ENCODE measurements around the gene MTNR1A.
"Not testable (repeated sequence)": the region's sequence is repeated elsewhere in the genome, so short reads cannot be mapped to it uniquely, and the experiment has no call there.

Gene MTNR1A

DNA sequence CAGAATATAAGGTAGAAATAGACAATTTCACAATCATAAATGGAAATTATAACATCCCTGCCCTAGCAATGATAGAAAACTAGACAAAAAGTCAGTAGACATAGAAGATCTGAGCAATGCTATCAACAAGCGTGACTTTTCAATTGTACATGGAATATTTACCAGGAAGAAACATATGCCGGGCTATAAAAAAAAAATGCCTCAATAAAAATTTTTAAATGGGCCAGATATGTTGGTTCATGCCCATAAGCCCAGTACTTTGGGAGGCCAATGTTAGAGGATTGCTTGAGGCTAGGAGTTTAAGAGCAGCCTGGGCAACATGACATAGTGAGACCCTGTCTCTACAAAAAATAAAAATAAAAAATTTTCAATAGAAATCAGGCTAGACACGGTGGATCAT is 5.3 kb upstream of the MTNR1A start:
- no peak for DNase-seq

GRCh38 chr4:186557486-186557885 is 2.1 kb upstream of the MTNR1A start:
- DNase-seq = no peak

DNA sequence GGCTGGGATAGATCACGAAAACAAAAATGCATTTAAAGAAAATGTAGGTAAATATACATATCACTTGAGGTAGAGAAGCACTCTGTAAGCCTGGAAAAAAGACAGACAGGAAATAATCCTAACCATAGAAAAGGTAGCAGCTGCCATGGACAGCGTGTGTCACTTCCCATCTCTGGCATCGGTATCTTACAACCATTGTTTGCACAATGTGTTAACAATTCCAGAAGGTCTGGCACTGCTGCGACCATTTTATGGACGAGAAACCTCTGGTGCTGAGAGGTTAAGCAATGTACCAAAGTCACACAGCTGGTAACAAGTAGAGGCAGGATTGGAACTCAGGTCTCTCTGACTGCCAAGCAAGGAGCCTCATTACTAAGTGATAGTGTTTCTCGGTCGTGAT is 1.7 kb upstream of the MTNR1A start:
- DNase-seq = no peak

GRCh38 chr4:186554539-186554913 is 841 bp downstream of the MTNR1A start:
- DNase-seq = no peak

DNA sequence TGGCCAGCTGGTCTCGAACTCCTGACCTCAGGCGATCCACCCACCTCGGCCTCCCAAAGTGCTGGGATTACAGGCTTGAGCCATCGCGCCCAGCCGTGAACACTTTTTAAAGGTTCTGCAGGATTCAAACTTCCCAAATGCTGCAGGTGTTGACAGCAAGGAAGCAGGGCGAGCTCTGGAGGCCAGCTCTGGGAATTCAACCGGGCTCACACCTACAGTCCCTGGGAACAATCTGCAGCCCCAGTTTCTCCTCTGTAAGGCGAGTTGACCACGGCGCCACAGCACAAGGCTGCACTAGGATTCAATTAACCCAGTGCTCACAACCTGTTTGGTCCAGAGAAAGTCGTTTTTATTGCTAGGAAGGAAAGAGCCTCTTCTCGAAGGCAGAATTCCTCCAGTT is 1.6 kb downstream of the MTNR1A start:
- DNase-seq = no peak

- DNase-seq = no peak
Measured at GRCh38 chr4:186551849-186552248, 3.5 kb downstream of the MTNR1A start.

DNA sequence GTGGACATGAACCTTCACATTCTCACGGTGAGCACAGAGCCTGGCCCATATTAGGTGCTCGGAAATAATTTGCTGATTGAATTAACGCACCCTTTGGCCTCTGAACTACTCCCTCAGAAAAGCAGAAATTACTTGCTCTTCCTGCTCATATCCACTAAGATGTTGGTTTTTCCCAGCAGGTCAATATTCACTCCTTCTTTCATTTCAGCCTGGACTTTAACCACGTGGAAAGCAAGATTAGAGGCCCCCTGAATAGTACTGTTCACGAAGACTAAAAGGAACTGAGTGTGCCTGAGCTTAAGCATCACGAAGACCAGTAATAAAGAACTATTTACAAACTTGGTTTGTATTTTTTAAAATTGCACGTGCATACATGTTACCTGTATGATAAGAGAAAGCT is 9.9 kb downstream of the MTNR1A start:
- no peak for DNase-seq

GRCh38 chr4:186543206-186543605 is 12.2 kb downstream of the MTNR1A start:
- DNase-seq = no peak

DNA sequence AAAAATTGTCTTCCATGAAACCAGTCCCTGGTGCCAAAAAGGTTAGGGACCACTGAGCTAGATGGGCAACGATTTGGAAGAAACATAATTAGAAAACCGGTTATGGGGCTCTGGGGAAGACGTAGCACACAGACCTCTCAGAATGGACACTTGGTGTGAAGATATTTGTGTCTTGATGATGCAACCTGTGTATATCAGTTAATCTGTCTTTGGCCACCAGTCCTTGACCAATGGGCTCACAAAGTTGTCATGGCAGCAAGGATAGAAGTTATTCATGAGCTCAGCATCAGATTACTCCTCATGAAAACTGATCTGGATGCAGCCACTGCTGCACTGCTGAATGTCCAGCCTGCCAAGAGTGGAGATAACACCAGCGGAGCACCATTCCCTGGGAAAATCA is 13.6 kb downstream of the MTNR1A start:
- DNase-seq = no peak

DNA sequence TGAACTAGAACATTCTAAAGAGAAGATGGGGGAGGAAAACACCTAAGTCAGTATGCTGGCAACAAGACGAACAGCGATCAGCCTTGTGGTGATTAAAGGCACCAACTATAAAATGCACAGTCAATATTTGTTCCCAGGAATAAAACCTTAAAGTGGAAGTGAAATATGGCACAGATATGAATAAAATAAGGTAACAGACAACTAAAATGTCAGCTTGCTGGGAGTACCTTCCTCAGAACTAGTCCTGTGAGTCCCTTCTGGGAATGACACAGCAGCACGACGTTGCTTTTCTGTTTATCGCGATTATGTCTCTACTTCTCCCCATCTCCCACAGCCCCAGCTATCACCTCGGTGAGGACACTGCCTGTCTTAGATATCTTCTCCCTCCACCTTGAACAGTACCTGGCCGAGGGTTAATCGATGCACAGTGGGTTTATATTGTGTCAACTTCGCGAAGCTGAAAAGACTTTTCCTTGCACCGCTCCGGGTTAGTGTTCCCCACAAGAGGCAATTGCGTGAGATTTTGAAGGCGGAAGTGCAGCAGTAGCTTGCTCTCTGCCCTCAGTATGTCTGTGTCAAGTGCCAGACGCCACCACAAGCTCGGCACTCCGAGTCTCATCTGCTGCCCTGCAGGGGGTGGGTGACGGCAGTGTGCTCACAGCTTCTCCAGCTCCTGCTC is 17.4 kb downstream of the MTNR1A start:
- no peak for DNase-seq

DNA sequence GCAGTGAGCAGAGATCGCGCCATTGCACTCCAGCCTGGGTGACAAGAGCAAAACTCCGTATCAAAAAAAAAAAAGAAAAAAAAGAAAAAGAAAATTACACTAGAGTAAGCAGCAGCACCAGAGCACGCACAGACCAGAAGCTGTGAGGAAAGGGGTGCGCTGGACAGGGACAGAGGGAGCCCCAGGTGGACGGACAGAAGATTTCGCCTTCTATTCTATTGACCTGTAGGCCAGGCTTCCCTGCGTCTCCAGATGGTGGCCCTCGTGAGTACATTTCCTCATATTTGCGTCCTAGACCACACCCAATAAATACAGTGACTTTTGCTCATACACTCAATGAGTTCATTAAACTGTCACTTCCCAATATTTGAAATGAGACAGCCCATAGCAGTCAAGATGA is 19.1 kb downstream of the MTNR1A start:
- no peak for DNase-seq

DNA sequence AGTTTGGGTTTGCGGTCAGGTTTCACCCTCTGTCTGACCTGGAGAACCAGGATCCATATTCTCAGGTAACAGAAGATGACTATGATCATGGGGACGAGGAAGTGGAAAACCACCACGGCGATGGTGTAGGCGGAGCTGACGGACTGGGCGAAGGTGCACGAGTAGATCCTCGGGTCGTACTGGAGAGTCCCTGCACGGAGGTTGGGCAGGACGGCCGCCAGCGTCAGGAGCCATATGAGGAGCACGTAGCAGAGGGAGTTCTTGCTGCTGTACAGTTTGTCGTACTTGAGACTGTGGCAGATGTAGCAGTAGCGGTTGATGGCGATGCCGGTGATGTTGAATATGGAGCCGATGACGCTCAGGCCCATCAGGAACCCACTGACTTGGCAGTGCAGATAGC is 21.3 kb downstream of the MTNR1A start:
- DNase-seq = no peak

GRCh38 chr4:186523927-186524326 is 31.4 kb downstream of the MTNR1A start:
- DNase-seq = not testable (repeated sequence)

GRCh38 chr4:186516287-186516686 is 39.1 kb downstream of the MTNR1A start:
- DNase-seq = no peak

DNA sequence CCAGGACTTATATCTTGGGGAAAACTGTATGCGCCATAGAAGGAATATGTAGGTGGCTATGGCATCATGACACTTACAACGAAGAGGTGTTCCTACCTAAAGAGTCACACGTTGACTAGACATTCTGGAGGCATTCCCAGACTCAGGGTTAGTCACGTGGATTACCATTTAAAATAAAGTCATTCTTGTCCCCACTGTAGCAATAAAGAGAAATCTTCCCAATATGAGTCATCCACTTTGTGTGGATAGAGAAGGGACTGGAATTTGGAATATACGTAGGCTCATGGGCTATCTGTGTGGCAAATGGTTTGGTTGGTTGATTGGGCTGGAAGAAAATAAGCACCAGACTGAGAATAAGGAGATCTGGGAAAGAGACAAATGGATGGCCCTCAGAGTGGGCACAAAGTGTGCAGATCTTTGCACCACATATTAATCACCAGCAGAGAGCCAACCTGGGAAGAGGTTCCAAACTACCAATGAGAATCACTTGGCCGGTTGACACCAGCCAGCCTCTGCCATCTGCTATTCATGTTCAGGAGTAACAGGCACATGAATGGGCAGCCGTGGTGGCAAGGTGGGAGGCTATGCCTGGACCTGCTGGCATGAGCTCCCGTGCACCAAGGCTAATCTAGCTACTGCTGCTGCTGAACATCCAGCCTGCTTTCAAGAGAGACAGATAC is 41.0 kb downstream of the MTNR1A start:
- no peak for DNase-seq

DNA sequence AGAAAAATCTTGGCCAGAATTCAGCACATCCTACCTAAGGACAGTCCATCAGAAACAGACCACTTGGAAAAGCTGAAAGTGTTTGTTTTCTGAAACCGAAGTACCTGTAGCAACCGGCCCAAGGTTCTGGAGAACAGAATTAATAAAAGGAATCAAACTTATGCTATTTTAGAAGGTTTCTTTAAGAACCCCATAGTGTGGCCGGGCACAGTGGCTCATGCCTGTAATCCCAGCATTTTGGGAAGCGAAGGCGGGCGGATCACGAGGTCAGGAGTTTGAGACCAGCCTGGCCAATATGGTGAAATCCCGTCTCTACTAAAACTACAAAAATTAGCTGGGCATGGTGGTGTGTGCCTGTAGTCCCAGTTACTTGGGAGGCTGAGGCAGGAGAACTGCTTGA is 50.6 kb downstream of the MTNR1A start:
- not testable (repeated sequence) for DNase-seq

- no peak for DNase-seq
Measured at GRCh38 chr4:186502231-186502630, 53.1 kb downstream of the MTNR1A start.

DNA sequence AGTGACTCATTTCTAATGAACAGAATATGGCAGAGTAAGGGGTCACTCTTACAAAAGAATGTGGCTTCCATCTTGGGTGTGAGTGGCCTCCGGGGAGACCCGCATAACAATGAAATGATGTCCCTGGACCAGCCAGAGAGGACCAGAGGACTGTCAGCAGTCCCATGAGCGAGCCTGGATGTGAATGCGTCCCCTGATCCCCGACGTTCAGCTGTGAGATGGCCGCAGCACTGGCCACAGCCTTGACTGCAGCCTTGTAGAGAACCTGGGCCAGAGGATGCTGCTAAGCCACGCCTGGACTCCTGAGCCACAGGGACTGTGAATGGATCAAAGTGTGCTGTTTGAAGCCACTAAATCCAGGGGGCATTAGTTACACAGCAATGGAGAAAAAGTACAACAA is 53.8 kb downstream of the MTNR1A start:
- no peak for DNase-seq

GRCh38 chr4:186500721-186501304 is 54.6 kb downstream of the MTNR1A start:
- no peak for DNase-seq

GRCh38 chr4:186499467-186499866 is 55.9 kb downstream of the MTNR1A start:
- DNase-seq = no peak

DNA sequence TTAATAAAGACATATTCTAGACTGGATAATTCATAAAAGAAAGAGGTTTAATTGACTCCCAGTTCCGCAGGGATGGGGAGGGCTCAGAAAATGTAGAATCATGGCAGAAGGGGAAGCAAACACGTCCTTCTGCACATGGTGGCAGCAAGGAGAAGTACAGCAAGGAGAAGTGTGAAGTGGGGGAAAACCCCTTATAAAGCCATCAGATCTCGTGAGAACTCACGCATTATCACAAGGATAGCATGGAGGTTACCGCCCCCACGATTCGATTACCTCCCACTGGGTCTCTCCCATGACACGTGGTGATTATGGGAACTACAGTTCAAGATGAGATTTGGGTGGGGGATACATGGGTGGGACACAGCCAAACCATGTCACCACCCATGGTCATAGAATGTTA is 58.3 kb downstream of the MTNR1A start:
- no peak for DNase-seq

GRCh38 chr4:186494496-186494895 is 60.9 kb downstream of the MTNR1A start:
- DNase-seq = no peak

GRCh38 chr4:186487726-186488125 is 67.6 kb downstream of the MTNR1A start:
- DNase-seq = no peak

GRCh38 chr4:186486172-186486571 is 69.2 kb downstream of the MTNR1A start:
- no peak for DNase-seq

All from NCI-H1436 treated with DMSO at 0.1 percent for 48 hours (cell line).